GM19025 (cell line): Measurements from ENCODE around the gene MSMP.

Experiments used
- ATAC-seq: cut with Tn5 transposase; IDR thresholded peaks from one replicate; pipeline ENCODE4 v1.9.1; 2021; ENCODE audit warnings: mild to moderate bottlenecking, low read depth, moderate library complexity; ENCODE audit not compliant: unreplicated experiment

Gene MSMP

GRCh38 chr9:35746583-35746982, 7.5 kb downstream of the MSMP start:
- no peak for ATAC-seq

- no peak for ATAC-seq
Measured at GRCh38 chr9:35745569-35745968, 8.5 kb downstream of the MSMP start.

- no peak for ATAC-seq
Measured at GRCh38 chr9:35743880-35744518, 10.1 kb downstream of the MSMP start.

GRCh38 chr9:35743452-35743851, 10.6 kb downstream of the MSMP start:
- no peak for ATAC-seq

- no peak for ATAC-seq
Measured at GRCh38 chr9:35741740-35742139, 12.3 kb downstream of the MSMP start.

- no peak for ATAC-seq
Measured at GRCh38 chr9:35740243-35740642, 13.8 kb downstream of the MSMP start.

GRCh38 chr9:35738924-35739323, 15.2 kb downstream of the MSMP start:
- ATAC-seq = no peak

GRCh38 chr9:35738186-35738585, 15.9 kb downstream of the MSMP start:
- ATAC-seq = no peak

GRCh38 chr9:35737143-35737542, 16.9 kb downstream of the MSMP start:
- ATAC-seq = no peak

GRCh38 chr9:35736201-35736633, 17.9 kb downstream of the MSMP start:
- no peak for ATAC-seq

- ATAC-seq = no peak
Measured at GRCh38 chr9:35734096-35734495, 20.0 kb downstream of the MSMP start.

GRCh38 chr9:35732800-35733541, 21.1 kb downstream of the MSMP start:
- ATAC-seq = no peak

- ATAC-seq = peak; percentile 84
Measured at GRCh38 chr9:35732185-35732799, 21.8 kb downstream of the MSMP start, which contains the start of the genes CREB3 and TLN1. Gene CREB3 (plus strand): TSS chr9:35732666. CDS start chr9:35732773, 107 bp downstream. Gene TLN1 (minus strand): TSS chr9:35732195. CDS start chr9:35725694, 6,501 bp downstream.

- ATAC-seq = no peak
Measured at GRCh38 chr9:35731415-35732184, 22.5 kb downstream of the MSMP start.

GRCh38 chr9:35730486-35730854, 23.6 kb downstream of the MSMP start:
- no peak for ATAC-seq

GRCh38 chr9:35729700-35730485, 24.2 kb downstream of the MSMP start:
- ATAC-seq = no peak

- ATAC-seq = no peak
Measured at GRCh38 chr9:35729101-35729500, 25.0 kb downstream of the MSMP start.

GRCh38 chr9:35728041-35728971, 25.8 kb downstream of the MSMP start:
- no peak for ATAC-seq

- ATAC-seq = no peak
Measured at GRCh38 chr9:35727676-35728040, 26.4 kb downstream of the MSMP start.
